GM19463 (cell line): ENCODE measurements around the gene CDH4.

ENCODE experiments used
- ATAC-seq: cut with Tn5 transposase; IDR thresholded peaks from one replicate; pipeline ENCODE4 v1.9.1; 2021; ENCODE audit warnings: mild to moderate bottlenecking, moderate library complexity; ENCODE audit not compliant: unreplicated experiment

CDH4 gene

GRCh38 chr20:61693055-61693600 lies 441.1 kb downstream of the CDH4 start:
- ATAC-seq, result no peak

- ATAC-seq, result no peak
These were observed 442.6 kb downstream of the CDH4 start for GRCh38 chr20:61694682-61695081.

DNA sequence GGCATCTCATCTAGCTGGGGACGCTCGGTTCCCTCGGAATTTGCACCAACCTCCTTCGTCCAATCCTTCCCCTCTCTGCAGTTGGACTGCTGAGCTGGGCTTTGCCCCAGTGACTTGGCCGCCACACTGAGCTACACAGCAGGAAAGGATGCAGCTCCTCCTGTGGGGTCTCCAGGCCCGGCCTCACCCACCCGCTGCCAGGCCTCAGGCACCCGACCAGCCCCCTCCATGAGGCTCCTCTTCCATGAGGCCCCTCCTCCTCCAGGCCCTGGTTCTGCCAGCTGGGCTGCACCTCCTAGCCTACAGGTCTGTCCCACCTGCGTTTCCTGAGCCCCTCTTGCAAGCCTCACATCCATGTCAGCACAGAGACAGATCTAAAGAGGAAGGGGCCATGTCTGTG lies 443.7 kb downstream of the CDH4 start:
- no peak for ATAC-seq

GRCh38 chr20:61696181-61696735 lies 444.2 kb downstream of the CDH4 start:
- no peak for ATAC-seq

- ATAC-seq, result no peak
These were observed 445.9 kb downstream of the CDH4 start for GRCh38 chr20:61697666-61698597.

GRCh38 chr20:61698598-61699494 lies 446.8 kb downstream of the CDH4 start:
- no peak for ATAC-seq

GRCh38 chr20:61699495-61700374 lies 447.7 kb downstream of the CDH4 start:
- no peak for ATAC-seq

DNA sequence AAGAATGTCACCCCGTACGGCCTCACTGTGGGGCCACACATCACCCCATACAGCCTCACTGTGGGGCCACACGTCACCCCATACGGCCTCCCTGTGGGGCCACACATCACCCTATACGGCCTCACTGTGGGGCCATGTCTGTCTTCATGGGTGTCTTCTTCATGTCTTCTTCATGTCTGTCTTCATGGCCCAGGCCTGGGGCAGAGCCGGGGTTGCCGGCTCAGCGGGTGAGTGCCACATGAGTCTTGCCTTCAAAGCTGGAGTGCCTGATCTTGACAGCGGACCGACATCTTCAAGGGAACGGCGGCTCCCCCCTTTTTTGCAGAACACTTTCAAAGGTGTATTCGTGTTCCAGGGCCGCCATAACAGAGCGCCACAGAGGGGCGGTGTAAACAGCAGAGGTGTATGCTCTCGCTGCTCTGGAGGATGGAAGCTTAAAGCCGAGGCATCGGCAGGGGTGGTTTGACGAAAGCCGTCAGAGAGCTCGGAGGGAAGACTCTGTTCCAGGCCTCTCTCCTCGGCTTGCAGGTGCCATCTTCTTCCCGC lies 448.6 kb downstream of the CDH4 start:
- ATAC-seq, result no peak

DNA sequence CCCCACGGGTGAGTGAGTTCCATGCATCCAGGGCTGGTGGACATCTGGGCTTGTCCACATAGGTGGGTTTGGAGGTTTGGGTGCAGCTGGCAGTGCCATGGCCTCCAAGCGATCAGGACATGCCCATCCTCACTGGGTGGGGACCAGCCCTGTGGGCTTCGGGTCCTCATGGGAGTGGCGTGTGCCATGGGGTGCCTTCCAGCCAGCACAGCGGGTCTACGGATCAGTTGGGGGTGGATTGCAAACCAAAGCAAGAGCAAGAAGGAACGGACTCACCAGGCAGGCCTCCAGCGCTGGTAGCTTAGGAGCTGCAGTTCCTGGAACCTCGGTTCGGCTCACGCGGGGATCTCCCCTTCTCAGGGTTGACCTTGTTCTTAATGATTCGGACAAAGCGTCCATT lies 449.3 kb downstream of the CDH4 start:
- ATAC-seq, result no peak

DNA sequence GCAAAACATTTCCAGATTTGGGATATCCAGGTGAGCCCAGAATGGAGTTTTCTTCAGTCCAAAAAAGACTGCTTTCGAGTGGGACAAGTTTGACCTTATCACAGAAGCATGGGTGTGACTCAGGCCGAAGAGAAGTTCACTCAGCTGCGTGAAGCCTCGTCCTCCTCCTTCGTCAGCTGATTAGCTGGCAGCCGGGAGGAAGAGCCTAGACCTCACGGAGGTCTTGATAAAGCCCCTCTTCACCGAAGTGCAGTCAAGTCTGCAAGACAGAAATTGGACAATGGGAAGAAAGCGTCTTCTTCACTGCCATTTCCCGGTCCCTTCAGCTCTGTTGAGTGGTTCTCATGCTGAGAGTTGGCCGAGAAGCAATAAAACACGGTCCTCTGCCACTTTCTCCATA lies 449.7 kb downstream of the CDH4 start:
- no peak for ATAC-seq

GRCh38 chr20:61702246-61702645 lies 450.2 kb downstream of the CDH4 start:
- no peak for ATAC-seq

DNA sequence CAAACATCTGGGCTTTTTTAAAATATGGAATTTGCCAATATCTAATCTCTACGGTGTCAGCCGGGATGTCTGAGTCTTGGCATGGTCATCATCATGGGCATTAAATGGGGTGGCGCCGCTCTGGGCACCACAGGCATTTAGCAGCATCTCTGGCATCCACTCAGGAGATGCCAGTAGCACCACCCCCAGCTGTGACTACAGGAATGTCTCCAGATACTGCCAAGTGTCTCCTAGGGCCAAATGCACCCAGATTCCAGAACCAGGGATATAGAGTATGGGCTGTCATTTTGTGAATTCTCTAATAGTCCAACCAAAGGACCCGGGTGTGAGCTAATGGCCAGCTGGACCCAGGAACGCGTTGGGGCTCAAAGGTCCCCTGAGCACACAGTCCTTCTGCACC lies 452.6 kb downstream of the CDH4 start:
- no peak for ATAC-seq

- no peak for ATAC-seq
These were observed 453.6 kb downstream of the CDH4 start for GRCh38 chr20:61705386-61706258.

DNA sequence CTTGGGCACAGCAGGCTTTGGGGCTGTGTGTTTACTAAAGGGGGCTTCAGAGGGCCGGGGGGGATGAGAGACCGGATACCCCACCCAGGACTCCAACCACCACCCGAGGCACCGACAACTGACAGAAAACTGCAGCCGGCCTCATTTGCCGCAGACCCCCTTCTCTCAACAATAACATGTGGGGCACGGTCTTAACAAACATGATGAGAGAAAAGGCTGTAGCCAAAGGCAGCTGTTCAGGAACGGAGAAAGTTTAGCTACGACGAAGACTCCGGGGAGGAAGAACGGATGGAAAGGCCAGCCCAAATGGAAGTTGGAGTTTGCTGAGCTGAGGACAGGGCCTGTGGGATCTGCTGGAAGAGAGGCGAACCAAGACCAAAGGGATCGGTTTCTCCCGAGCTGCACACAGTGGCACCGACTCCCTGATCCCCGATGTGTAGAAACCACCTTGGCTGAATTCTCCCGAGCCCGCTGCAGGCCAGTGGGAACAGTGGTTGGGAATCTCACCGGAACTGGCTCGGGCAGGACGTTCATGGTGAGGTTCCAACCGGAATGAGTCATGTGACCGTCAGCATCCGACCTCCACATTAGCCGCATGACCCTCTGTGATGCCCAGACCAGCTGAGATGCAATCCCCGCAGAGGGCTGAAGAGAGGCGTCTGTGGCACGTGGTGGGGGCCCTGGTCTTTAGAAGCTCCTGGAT lies 454.3 kb downstream of the CDH4 start:
- ATAC-seq, result no peak

GRCh38 chr20:61708891-61709290 lies 456.8 kb downstream of the CDH4 start:
- ATAC-seq, result no peak

DNA sequence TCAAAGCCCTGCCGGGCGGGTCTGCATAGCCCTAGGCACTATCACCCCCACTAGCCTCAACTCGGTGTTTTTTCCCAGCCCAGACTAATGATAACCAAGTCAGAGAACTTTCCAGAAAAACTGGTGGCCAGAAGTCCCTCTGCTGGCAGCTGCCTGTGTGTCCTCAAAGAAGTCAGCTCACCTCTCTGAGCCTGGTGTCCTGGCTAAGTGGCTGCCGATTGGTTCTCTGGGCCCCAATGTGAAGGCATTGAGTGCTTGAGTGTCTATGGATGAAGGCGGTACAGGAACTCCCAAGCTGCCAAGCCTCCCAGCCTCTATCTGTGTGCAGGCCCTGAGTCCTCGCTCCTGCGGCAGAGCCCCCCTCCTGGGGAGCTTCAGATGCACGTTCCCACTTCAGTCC lies 458.0 kb downstream of the CDH4 start:
- no peak for ATAC-seq

GRCh38 chr20:61712688-61713087 lies 460.6 kb downstream of the CDH4 start:
- no peak for ATAC-seq

DNA sequence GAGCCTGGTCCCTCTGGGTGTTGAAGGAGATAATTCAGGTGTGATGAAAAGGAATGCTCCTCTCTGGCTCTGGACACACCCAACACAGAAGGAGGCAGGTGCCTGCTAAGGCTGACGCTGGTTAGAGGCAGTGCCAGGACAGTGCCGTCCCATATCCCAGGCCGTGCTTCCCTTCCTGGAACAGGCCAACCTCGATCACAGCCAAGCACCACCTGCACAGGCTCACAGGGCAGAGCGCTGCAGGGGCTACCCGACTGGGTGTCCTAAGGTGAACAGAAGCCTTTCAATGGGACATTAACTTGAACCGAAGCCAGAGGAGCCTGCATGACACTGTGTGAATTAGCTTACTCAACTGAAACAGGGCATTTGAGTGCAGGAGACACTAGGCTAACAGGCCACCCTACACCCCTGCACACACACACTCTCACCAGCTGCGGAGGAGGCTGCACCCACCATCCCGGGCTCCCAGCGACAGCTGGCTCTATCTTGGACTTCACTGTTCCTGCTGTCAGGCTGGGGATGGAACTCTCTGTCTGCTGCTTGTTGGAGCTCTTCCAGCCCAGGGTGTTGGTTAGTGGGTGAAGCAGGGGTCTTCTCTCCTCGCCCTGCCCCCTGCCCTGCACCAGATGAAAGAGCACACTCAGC lies 466.4 kb downstream of the CDH4 start:
- no peak for ATAC-seq
